Middle frontal gyrus (tissue), 1 donor: Measurements from ENCODE around the gene TUBB2B.

Source experiments
- DNase-seq: peaks from one replicate; pipeline ENCODE4 v3.0.0-alpha.2; 2015; ENCODE audit warnings: low spot score; ENCODE audit errors: extremely low spot score

TUBB2B gene

DNA sequence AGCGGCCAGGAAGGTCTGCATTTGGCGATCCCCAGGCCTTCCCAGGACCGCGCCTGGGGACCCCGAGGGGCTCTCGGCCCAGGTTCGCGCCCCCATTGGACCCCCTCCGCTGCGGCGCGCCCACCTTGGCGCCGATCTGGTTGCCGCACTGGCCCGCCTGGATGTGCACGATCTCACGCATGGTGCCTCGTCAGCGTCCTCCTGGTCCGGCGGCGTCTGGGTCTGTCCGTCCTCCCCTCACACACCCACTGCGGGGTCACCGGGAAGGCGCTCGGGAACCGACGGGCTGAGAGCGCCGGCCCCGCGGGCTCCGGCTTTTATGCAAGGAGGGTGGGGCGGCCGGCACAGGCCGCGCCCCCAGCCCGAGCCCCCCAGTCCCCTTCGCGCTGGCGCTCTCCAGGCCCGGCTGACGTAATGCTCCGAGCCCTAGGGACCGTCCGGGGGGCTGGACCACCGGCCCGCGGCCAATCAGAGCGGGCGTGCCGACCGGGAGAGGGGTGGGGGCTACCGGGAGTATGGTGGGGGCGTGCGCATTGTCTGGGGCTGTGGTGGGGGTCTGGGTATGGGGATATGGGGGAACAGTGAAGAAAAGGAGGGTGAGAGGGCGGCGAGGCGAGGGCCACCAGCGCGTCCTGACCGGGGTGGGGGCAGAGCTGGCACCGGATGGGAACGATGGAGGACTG is at the start of gene TUBB2B:
TUBB2B (minus strand) TSS at position 291 of the 683 bp plus-strand sequence; CDS start at position 181, 110 bp downstream.
- no peak for DNase-seq

DNA sequence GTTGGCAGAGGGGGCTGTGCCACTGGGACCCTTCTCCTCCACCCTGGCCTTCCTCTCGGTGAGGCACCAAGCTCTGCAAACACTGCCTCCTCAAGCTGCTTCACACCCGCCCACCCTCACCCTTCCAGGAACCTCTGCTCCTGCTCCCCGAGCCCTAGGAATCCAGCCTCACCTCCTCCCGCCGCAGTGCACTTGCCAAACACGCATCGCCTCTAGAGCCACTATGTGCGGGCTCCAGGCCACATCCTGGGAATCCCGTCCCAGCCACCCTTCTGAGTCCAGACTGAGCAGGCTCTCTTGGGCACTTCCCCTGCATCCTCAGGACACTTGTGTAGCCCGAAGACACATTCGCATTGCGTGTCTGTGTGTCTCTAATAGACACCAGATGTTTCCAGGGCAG is 49.8 kb upstream of the TUBB2B start:
- DNase-seq: no peak

DNA sequence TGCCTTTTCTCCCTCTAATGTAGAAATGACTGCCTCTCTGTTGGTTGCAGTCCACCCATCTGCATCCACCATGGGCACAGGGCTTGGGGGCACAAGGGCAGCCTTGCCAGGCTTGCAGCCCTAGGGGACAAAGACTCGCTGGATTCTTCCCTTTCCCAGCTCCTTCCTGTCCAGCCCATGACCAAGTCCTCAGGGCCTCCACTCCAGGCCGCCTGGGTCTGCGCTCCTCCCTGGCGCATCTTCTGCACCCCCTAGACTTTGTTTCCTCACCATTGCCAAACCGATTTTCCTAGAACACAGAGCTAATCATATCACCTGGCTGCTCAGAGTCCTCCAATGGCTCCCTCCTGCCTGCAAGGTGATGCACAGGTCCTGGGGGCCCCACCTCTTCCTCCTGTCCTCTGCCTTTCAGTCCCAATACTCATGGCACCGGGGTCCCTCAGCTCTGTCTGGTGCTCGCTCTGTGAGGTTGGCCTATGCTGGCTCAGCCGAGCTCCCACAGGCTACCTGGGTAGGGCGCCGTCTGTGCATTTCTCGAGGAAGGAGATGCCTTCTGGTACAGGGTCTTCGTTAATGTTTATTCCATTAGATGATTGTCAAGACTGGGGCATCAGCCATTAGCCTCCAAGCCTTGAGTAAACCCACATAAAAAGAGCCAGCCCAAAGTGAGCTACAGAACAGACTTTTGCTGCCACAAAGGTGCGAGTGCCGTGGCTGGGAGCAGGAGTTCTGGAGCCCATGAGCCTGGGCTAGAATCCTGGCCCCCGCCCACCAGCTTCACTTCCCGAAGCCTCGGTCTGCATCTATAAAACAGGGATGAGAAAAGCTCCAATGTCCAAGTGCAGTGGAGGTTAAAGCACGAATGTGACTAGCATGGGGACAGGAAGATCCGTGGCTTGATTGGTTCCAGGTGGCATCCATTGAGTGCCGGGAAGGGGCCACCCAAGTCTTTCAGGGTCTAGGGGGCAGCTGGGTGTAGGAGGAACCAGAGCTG is 49.0 kb upstream of the TUBB2B start:
- no peak for DNase-seq

DNA sequence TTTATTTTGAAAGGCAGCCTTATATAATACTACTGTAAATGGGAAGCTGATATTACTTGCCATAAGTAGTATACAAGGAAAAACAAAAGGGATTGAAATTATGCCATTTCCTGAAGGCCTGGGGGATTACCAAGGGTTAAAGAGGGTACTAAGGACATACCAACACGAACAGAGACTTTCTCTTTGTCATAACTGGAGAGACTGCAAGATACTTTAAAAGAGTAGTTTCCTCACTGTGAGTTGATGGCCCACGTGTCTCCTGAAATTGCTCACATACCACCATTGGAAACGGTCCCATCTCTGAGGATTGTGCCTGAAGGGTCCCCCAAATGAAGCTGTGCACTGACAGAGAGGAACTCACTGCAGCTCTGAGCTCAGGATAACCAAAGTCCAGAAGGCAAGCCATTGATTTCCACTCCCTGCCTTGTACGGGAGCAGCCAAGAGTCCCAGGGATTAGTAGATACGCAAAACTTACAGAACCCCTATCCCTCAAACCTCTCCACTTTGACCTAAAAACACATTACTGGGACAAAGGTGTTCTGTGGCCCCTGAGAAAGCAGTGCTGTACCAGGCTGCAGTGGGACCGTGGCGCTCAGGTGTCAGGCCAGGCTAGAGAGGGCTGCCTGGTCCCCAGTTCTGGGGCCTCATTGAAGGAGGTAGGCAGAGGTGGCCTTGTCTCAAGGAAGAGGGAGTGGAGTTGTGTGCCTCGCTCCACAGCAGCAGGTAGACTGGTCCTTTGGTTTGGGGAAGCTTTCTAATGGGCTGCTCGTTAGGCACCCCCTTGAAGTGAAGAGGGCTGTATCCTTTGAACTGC is 46.5 kb upstream of the TUBB2B start:
- no peak for DNase-seq

DNA sequence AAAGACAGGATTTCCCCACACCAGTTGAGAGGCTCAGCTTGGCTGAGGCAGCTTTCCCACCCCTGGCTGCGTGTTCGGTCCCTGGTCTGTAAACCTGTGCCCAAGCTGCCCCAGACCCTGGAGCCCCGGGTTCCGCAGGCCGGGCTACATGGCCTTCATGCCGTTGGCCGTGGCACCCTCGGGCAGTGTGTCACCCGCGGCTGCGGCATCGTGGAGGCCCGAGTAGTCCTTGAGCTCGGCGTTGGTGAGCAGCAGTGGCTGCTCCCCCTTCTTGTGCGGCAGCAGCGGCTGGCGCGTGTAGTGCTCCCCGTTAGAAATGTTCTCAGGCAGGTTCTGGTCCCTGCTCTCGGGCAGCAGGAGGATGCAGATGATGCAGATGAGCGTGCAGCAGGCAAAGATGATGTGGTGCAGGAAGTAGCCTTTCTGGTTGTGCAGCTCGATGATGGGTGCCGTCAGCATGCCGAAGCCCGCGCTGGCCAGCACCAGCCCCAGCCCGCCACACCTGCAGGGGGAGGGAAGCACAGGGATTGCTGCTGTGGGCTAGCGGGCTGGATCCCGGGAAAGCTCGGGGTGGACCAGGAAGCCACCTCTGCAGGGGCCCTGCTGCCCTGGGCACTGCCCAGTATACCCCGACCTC is 45.6 kb upstream of the TUBB2B start:
- DNase-seq: no peak

DNA sequence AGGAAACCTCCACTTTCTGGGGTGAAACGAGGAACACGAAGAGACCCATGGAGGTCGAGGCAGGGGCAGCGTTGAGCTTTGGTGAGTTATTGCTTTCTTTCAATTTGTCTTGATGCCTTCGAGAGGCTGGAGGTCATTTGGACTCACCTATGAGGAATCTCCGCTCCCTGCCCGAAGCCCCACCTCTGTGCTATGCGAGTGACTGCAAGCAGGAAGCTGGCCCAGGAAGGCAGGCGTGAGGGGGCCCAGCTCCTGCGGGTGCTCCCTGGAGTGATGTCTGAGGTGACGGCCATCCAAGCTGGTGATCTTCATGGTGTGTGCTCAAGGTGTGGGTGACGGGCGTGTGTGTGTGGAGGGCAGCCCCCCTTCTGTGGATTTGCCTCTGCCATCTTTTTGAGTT is 44.3 kb upstream of the TUBB2B start:
- no peak for DNase-seq

DNA sequence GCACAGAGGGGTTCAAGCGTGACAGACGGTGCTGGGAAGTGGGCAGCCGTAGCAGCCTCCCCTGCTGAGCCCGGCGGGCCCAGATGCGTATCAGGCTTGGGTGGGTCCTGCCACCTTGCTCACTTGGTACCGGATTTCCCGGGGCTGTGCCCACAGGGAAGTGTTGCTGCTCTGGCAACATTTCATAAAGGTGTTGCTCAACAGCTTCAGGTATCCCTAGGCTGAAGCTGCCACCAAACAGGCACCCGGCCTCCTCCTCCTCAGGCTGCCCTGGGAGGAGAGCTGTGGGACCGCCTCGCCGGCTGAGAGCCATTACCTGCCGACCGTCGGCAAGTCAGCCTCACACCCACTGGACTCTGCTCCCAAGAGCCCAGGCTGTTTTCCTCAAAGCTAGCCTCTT is 42.8 kb upstream of the TUBB2B start:
- no peak for DNase-seq

DNA sequence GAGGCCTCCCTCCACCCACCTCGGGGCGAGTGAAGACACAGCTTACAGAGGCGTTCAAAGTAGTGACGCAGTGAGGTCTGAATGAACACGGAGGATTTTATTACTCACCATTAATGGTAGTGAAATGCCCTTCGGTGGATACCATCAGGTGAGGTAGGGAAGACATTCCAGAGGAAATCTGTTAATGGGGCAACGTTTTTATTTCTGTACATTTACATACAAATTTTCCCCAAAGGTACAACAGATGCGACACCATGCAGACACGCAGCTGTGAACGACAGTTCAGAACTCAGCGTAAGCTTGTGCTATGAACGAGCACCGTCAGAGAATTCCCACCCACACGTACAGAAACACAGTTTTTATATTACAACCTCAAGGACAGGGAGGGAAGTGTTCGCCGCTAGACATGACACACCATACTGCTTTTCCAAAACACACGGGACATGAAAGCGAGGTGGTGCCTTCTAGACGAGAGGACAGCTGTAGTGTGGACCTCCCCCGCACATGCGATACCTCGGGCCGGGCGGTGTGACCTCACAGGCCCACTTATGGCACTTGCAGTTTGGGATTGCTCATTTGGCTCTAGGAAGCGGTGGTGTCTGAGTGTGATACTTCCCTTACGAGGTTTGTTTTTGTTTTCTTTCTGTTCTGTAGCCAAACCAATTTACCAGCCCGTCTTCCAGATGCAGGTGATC is 42.0 kb upstream of the TUBB2B start:
- no peak for DNase-seq

DNA sequence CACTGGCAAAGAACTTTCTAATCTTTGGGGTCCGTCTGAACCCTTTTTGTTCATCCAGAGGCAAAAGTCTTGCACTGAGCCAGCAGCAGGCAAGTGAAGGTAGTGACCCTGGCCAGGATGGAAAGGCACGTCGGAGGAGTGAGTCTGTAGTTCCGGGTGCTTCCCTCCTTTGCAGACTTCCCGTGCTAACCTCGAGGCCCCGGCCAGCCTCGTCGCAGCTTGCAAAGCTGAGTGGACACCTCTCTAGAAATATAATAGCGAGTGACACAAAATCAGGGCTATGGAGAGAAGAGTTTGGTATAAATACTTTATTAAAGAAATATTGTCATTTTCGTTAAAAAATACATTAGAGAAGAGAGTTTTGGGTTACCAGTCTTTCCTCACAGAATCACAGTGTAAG is 41.2 kb upstream of the TUBB2B start:
- DNase-seq: no peak

DNA sequence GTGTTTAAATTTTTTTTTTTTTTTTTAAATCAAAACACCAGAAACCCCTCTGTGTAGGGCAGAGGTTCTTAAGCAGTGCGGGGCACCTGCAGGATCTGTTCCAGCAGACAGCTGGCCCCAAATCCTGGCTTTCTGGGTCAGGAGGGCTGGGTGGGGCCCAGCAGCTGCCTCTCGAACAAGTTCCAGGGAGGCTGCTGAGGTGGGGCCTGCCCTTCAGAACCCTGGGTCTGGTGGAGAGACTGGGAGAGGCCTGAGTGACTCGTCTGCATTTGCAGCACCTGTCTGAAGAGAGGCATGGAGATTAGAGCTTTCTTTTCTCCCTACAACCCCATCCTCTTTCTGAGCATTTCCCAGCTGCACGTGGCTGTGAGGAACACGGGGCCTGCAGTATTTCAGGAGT is 39.7 kb upstream of the TUBB2B start:
- DNase-seq: no peak

DNA sequence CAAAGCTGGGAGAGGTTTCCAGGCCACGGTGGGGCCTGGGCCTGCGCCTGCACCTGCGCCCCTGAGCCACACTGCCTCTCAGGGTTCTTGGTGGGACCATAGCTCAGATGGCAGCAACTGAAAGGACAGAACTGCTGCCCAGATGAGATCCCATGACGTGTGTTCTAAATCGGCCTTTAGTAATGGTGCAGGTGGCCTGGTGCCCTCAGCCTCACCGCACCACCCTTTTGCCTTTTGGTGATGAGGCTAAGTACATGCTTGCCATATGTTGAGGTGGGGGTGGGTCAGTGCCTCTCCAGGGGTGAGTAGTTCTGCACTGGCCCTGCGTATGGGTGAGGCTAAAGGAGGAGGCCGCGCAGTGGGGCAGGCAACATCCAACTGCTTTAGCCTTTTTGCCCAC is 38.7 kb upstream of the TUBB2B start:
- DNase-seq: no peak

DNA sequence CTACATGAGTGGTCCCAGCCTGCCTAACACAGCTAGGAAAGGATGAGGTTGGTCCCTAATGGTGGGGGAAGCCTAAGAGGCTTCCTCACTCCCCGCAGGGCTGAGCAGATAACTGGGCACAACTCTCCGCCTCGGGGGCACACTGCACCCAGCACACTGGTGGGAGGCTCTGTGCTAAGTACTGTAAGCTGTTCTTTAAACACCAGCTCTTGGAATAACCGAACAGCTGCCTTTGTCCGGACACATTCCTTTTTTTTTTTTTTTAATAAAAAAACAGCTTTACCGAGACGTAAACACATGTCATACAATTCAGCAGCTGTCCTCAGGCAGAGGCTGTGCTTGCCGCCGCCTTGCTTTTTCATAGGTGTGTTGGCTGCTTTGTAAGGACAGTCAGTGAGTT is 38.2 kb upstream of the TUBB2B start:
- no peak for DNase-seq

DNA sequence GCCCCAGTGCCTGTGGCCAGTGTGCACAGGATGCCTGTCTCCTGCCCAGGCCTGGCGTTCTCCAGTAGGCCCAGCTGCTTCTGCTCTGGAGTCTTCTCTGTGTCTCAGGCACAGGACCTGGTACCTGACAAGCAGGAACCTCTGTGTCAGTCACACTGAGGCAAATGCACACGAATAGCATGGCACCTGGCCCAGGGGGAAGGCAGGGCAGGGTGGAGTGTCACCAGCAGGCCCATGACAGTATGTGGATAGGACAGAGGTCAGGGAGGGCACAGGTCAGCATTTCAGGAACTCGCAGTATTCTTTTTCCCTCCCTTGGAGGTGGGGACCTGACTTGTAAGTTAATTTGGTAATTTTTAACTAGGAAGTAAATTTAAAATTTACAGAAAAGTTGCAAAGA is 36.9 kb upstream of the TUBB2B start:
- no peak for DNase-seq

DNA sequence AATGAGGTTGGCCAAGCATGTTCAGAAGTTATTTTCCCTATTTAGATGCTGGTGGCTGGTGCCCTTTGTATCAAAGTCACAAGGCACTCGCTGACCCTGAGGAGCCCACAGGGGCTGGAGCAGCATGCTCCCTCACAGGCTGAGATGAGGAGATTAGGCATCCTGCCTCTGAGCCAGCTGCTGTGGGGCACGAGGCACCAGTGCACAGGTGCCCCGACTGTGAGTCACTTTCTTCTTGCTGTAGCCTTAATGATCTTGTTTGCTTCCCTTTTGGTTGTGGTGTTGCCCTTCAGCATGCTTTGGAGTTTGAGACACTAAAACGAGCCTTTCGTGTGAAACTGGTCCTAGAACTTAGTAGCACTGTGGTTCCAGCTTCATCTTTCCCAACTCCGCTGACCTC is 35.6 kb upstream of the TUBB2B start:
- DNase-seq: no peak

DNA sequence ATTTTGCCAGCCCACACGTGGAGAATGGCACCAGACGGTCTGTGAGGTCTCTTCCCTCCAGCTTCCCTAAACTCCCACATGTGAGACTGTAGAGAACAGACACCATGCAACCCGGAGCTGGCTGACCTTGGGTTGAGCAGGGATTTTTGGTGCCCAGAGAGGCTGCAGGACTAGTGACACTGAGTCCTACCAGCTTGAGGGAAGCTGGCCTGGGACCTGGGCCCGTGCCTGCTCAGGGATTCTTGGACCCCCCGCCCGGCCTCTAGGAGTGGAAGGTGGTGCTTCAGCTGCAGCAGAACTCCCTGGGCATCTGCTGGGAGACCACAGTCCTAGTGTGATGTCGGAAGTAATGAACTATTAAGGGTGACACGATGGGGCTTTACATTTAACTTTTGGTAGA is 34.5 kb upstream of the TUBB2B start:
- no peak for DNase-seq

DNA sequence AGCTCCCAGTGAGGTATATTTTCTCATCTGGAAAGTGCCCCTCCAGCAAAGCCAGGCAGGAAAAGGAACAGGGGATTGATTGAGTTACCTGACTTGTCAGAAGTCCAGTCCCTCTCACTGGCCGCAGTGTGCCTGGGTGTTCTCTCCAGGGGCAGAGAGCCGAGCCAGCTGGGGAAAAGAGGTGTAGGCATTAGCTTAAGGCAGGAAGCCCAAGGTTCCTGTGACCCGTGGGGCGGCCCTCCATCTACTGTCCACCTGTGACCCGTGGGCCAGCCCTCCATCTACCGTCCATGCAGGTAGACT is 34.0 kb upstream of the TUBB2B start:
- DNase-seq: no peak

DNA sequence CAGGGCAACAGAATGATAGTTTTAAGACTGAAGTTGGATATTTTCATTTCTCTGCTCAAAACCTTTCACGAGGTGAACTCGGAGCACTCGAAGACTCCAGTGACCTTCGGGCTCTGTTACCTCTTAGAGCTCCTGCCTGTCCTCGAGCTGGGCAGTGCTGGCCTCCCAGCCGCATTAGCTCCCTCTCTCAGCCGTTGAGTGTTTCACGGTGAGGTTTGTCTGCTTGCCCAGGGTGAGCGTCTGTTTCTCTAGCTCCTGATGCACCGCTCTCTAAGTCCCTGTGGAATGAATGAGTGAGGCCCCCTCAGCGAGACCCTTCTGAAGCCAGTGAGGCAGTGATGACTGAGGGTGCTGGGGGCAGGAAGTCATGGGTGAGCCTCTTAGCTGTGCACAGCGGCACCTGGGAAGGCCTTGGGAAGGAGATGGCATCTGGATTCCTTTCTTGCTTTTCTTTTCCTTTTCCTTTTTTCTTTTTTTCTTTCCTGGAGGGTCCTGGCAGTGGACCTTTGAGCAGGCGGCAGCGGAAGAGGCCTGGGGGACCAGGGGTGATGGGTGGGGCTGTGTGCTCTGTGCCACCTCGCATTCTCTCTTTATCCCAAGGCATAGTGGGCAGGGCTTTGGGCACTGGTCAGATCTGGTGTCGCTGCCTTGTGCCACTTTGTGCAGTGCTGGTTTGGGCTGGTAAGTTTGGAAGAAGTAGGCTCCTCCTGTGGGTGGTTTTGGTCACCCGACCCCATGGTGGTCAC is 33.5 kb upstream of the TUBB2B start:
- no peak for DNase-seq

DNA sequence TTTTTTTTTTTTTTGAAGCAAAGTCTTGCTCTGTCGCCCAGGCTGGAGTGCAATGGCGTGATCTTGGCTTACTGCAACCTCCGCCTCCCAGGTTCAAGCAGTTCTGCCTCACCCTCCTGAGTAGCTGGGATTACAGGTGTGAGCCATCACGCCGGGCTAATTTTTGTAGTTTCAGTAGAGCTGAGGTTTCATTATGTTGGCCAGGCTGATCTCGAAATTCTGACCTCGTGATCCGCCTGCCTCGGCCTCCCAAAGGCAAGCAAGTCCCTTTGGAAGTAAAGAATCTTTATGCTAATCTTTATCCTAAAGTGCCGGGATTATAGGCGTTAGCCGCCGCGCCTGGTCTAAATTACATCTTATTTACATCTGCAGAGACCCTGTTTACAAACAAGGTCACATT is 32.8 kb upstream of the TUBB2B start:
- no peak for DNase-seq

DNA sequence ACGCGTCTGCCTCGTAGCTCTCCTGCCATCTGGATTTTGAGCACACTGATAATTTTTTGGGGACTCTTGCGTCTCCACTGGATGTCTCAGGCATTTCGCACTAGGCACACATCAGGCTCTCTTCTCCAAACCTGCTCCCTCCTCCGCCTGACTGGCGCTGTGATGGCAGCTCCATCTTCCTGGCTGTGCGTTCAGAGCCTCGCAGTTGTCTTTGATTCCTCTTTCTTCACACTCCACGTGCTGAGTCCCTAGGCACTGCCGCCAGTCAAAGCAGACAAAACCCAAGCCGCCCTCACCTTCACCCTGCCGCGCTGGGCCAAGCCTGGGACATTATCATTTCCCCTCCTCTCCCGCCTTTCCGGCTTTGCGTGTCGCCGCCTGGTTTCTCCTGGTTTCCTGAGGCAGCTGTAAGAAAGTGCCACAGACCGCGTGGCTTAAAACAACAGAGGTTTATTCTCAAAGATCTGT is 32.1 kb upstream of the TUBB2B start:
- DNase-seq: no peak
